Stomach (tissue), 4 donors: ENCODE measurements around the gene KCNJ16.

ENCODE experiments used
- POLR2A ChIP-seq, 4 donors: fragments of 450-650 bp; IDR thresholded peaks; one replicate each; pipeline ENCODE4 v1.6.1; 2016; ENCODE audit warnings: antibody characterized with exemption in 4 of 4, control low read depth in 2 of 4, mild to moderate bottlenecking in 1 of 4, moderate library complexity in 1 of 4
- TF ChIP-seq, protein P1 (sequence below), 7 experiments: fragments of 450-650 bp in 4 of 7; fragments of 200-600 bp in 3 of 7; sonication (generic) in 3 of 7; IDR thresholded peaks; one replicate each; pipeline ENCODE4 v1.5.1; 2016 to 2019; ENCODE audit warnings: antibody characterized with exemption in 7 of 7, control low read depth in 2 of 7, mild to moderate bottlenecking in 1 of 7

DNA sequence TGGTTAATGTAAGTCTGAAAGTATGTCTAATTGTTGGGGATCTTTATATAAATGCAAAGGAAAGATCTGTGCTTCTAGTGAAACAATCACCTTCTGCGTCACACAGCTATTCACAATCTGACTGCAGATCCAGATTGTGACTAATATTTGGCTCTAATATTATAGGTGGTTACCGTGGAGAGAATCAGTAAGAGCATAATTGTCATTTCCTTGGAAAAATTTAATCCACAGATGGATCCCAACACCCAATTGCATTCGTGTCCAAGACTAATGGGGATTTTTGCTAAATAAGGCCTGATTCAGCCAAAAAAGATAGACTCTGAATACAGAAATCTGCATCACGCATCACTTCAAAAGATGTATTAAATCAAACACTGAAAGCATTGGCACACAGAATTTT, 91.6 kb downstream of the KCNJ16 start:
- TF ChIP-seq, protein P1, sequence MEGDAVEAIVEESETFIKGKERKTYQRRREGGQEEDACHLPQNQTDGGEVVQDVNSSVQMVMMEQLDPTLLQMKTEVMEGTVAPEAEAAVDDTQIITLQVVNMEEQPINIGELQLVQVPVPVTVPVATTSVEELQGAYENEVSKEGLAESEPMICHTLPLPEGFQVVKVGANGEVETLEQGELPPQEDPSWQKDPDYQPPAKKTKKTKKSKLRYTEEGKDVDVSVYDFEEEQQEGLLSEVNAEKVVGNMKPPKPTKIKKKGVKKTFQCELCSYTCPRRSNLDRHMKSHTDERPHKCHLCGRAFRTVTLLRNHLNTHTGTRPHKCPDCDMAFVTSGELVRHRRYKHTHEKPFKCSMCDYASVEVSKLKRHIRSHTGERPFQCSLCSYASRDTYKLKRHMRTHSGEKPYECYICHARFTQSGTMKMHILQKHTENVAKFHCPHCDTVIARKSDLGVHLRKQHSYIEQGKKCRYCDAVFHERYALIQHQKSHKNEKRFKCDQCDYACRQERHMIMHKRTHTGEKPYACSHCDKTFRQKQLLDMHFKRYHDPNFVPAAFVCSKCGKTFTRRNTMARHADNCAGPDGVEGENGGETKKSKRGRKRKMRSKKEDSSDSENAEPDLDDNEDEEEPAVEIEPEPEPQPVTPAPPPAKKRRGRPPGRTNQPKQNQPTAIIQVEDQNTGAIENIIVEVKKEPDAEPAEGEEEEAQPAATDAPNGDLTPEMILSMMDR (IDR thresholded peaks at IDR 0.05) = no peak
- no peak for TF ChIP-seq POLR2A (IDR thresholded peaks at IDR 0.05)
